HepG2 (cell line): Measurements from ENCODE around the gene STK32A.

Experiments used
- FOXJ3 ChIP-seq: sonication (generic); formaldehyde crosslinking; IDR thresholded peaks from 2 replicates; pipeline ENCODE4 v1.4.0; 2020; ENCODE audit warnings: missing genetic modification reagents, mild to moderate bottlenecking, borderline replicate concordance
- HOMEZ ChIP-seq: IDR thresholded peaks from 2 replicates; pipeline ENCODE4 v1.6.1; 2016; ENCODE audit warnings: low read depth
- NPAS2 ChIP-seq: sonication (generic); formaldehyde crosslinking; IDR thresholded peaks from 2 replicates; pipeline ENCODE4 v1.8.0; 2022; ENCODE audit warnings: mild to moderate bottlenecking, missing genetic modification reagents, borderline replicate concordance
- POLR2A ChIP-seq, 2 experiments: IDR thresholded peaks; 2 replicates each; pipeline ENCODE4 v1.6.1; 2011; ENCODE audit warnings: low read depth in 2 of 2, low read length in 2 of 2, mild to moderate bottlenecking in 1 of 2, moderate library complexity in 1 of 2; ENCODE audit not compliant: insufficient read depth in 1 of 2
- RAD21 ChIP-seq: fragments of 450-650 bp; formaldehyde crosslinking; IDR thresholded peaks from 2 replicates; pipeline ENCODE4 v1.5.0; 2020; ENCODE audit warnings: mild to moderate bottlenecking
- SP5 ChIP-seq: IDR thresholded peaks from 2 replicates; pipeline ENCODE4 v1.6.1; 2016; ENCODE audit warnings: low read depth, borderline replicate concordance
- TF ChIP-seq, protein P1 (sequence below): sonication (generic); formaldehyde crosslinking; IDR thresholded peaks from 2 replicates; pipeline ENCODE4 v1.4.0; 2020; ENCODE audit warnings: missing genetic modification reagents, low read depth, mild to moderate bottlenecking, borderline replicate concordance
- TF ChIP-seq, protein P2 (sequence below): sonication (generic); formaldehyde crosslinking; IDR thresholded peaks from 2 replicates; pipeline ENCODE4 v1.5.0; 2020; ENCODE audit warnings: mild to moderate bottlenecking, missing genetic modification reagents, moderate library complexity
- TF ChIP-seq, protein P3 (sequence below): sonication (generic); formaldehyde crosslinking; IDR thresholded peaks from 2 replicates; pipeline ENCODE4 v1.9.0; 2021; ENCODE audit warnings: missing genetic modification reagents, borderline replicate concordance

DNA sequence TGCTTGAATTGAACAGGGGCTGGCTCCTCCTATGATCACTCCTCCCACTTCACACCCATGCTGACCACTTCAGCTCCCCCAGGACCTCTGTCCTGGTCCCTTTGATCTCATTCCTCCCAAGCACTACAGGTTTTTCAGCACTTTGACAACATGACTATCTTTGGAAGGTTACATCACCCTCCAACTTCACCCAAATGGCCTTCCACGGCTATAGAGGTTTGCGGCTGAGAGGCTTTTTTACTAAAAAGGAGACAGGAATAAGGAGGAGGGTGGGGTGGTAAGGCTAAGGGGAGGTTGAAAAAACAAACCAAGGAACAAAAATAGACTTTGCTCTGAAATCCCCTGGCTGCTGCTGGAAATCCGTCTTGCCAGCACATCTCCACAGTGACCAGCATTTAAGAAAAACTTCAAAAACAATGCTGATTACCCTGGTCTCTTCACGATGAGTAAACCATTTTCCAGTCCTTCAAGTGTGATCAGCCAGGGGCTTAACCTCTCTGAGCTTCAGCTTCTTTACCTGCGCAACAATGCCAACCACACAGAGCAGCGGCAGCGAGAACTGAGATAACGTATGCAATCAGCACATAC is 172.4 kb downstream of the STK32A start:
- no peak for TF ChIP-seq RAD21 (CRISPR knock-in tag)
- TF ChIP-seq, protein P1, sequence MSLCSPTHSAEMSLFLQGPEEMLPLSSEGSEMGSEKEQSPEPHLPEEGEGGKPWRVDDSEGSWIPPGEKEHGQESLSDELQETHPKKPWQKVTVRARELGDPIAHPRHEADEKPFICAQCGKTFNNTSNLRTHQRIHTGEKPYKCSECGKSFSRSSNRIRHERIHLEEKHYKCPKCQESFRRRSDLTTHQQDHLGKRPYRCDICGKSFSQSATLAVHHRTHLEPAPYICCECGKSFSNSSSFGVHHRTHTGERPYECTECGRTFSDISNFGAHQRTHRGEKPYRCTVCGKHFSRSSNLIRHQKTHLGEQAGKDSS (CRISPR knock-in tag) = no peak
- no peak for TF ChIP-seq NPAS2 (CRISPR knock-in tag)
- TF ChIP-seq FOXJ3 (CRISPR knock-in tag) = no peak
- no peak for TF ChIP-seq HOMEZ (CRISPR knock-in tag)
- TF ChIP-seq, protein P2, sequence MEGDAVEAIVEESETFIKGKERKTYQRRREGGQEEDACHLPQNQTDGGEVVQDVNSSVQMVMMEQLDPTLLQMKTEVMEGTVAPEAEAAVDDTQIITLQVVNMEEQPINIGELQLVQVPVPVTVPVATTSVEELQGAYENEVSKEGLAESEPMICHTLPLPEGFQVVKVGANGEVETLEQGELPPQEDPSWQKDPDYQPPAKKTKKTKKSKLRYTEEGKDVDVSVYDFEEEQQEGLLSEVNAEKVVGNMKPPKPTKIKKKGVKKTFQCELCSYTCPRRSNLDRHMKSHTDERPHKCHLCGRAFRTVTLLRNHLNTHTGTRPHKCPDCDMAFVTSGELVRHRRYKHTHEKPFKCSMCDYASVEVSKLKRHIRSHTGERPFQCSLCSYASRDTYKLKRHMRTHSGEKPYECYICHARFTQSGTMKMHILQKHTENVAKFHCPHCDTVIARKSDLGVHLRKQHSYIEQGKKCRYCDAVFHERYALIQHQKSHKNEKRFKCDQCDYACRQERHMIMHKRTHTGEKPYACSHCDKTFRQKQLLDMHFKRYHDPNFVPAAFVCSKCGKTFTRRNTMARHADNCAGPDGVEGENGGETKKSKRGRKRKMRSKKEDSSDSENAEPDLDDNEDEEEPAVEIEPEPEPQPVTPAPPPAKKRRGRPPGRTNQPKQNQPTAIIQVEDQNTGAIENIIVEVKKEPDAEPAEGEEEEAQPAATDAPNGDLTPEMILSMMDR (CRISPR knock-in tag) = no peak
- no peak for TF ChIP-seq SP5 (CRISPR knock-in tag)
- no peak for TF ChIP-seq POLR2A (IDR thresholded peaks at IDR 0.05; ENCODE audit: insufficient read depth in 1 of 2, low read depth in 2 of 2, low read length in 2 of 2)
- TF ChIP-seq, protein P3, sequence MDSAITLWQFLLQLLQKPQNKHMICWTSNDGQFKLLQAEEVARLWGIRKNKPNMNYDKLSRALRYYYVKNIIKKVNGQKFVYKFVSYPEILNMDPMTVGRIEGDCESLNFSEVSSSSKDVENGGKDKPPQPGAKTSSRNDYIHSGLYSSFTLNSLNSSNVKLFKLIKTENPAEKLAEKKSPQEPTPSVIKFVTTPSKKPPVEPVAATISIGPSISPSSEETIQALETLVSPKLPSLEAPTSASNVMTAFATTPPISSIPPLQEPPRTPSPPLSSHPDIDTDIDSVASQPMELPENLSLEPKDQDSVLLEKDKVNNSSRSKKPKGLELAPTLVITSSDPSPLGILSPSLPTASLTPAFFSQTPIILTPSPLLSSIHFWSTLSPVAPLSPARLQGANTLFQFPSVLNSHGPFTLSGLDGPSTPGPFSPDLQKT (CRISPR knock-in tag) = no peak
